Ramos (cell line): ENCODE results near the gene RIIAD1.

Experiments used
- in situ Hi-C: fragments of 300-500 bp; cut with MboI; formaldehyde crosslinking; loops from one replicate; pipeline ENCODE4 v1.14.3; 2022; ENCODE audit warnings: low sequenced_read_pairs; ENCODE audit not compliant: unreplicated experiment

The RIIAD1 gene

GRCh38 chr1:151710187-151710840 lies 11.0 kb upstream of the RIIAD1 start:
- in situ Hi-C loops = no loop called here

- in situ Hi-C loops = no loop called here
Measured at GRCh38 chr1:151711044-151711800, 10.1 kb upstream of the RIIAD1 start.

- in situ Hi-C loops = no loop called here
Measured at GRCh38 chr1:151711951-151712350, 9.4 kb upstream of the RIIAD1 start.

- in situ Hi-C loops = no loop called here
Measured at GRCh38 chr1:151713044-151713443, 8.3 kb upstream of the RIIAD1 start.

- in situ Hi-C loops = no loop called here
Measured at GRCh38 chr1:151713874-151714273, 7.4 kb upstream of the RIIAD1 start.

GRCh38 chr1:151714820-151715725 lies 6.2 kb upstream of the RIIAD1 start:
- in situ Hi-C loops = no loop called here

DNA sequence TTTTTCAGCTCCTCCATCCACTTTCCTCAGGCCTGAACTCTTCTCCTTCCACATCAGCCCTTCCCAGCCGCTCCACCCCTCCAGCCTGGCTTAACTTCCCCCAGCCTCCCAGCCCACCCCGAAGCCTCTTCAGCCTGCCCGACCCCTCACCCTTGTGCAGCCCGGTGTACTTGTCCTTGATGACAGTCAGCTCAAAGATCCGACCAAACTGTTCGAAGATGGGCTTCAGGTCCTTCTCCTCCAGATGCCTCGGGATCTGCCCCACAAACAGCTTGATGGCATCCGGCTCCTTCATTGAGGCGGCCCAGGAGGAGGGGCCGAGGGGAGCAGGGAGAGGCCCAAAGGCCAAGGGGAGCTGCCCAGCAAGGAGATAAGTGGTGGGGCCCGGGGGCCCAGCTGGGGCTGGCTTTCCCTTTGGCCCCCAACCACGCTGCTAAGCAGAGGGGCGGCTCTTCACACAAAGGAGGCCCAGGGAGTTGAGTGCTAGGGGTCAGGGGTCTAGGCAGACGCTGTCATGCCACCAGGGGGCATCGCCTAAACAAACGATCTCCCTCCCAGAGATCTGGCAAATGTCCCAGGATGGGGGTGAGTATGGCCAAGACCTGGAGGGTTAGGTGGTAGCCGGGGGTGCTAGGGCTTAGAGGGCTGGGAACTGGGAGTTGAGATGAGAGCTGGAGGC lies 5.5 kb upstream of the RIIAD1 start:
- in situ Hi-C loops = no loop called here

DNA sequence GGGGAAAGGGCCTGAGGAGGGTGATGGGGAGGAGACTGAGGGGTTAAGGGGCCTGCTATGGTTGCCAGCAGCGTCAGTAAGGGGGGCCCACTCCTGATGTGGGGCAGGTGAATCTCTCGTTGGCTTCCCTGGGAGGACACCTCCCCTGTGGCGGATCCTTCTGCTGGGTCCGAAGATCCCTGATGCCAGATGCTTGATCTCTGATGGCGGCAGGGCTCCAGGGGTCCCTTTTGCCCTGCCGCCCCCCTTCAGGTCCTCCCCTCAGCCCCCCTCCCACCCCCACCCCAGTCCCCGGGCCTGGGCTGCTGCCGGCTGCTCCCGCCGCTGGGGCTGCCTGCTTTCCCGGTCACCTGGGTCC lies 4.9 kb upstream of the RIIAD1 start:
- in situ Hi-C loops = no loop called here

- in situ Hi-C loops = no loop called here
Measured at GRCh38 chr1:151716771-151717631, 4.3 kb upstream of the RIIAD1 start, which contains the start of gene CELF3. Gene CELF3 (minus strand): TSS chr1:151716803. CDS start chr1:151716020, 783 bp downstream.

- in situ Hi-C loops = no loop called here
Measured at GRCh38 chr1:151718011-151718431, 3.3 kb upstream of the RIIAD1 start.

DNA sequence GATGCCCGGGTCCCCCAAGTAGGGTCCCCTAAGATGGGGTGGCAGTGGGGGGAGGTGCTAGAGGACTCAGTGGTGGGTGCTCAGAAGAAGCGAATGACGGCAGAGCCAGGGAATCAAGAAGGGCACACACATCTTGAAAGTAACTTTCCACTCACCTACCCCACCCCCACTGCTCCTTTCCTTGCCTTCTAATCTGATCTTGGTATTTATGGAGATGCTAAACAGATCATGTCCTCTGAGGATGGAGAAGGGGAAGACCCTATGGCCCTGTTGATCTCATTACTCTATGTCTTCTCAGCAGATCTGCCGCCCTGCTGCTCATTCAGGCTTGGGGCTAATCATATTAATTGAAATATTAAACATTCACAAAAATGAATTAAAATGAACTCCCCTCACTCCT lies 2.7 kb upstream of the RIIAD1 start:
- in situ Hi-C loops = no loop called here

DNA sequence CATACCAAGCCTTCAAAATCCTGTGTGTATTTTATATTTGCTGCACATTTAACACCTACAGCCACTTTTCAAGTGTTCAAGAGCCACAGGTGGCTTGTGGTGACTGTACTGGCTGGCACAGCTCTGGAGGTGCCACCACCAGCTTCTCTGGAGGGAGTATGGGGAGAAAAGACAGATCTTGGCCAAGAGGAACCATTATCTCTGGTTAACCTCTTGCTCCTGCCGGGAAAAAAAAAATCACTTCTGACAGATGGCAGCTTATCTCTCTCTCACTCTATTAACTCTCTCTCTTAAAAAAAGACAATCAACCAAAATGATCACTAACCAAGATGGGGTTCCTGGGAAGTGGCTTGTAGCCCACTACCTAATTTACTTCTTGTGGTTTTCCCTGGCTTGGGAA lies 1.2 kb upstream of the RIIAD1 start:
- in situ Hi-C loops = no loop called here

DNA sequence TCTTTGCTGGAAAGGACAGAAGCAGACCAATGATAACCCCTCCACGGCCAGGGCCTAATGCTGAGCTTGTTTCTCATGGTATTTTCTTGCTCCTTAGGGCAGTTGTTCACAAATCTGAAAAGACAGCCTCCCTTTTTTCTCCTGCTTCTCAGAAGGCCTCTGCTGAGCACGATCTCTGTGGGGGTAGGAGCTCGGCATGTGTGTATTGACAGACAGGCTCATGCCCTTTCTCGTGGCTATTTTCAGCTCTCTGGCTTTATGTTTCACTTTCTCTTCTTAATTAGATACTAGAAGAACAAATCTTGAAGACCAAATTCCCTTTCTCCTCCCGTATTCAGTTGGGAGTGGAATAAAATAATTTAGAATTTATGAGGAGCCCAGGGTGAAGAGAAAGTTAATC lies 768 bp upstream of the RIIAD1 start:
- in situ Hi-C loops = no loop called here

GRCh38 chr1:151721788-151722510 lies 627 bp downstream of the RIIAD1 start:
- in situ Hi-C loops = no loop called here

DNA sequence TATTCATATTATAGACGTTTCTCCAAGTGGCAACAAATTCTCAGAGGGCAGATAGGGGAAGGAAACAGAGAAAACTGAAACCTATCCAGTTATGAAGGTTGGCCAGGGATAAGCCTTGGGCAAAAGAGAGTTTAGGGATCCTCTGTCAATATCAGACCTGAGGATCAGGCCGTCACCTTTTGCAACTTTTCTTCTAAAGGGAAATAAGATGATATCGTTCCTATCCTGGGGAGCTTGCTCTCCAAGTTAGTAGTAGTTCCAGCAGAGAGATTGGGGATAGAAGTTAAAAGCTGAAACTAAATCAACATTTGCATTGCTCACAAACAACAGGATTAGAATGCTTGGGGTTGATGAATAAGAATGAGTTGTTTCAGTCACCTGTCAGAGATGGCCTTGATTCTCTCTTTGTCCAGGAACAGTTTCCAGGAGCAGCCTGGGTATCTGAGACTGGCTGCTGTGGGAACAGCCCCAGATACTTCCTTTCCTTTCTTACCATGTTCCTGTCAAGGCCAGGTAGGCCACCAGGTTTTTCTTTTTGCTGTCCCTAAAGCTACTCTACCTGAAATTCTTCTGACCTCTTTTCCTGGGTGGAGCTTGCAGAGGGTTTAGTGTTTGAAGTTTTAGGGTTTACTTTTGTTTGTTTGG lies 2.5 kb downstream of the RIIAD1 start:
- in situ Hi-C loops = no loop called here

GRCh38 chr1:151728151-151729054 lies 7.1 kb downstream of the RIIAD1 start:
- in situ Hi-C loops = no loop called here
